ENCODE measurements around the gene GDF7. TPM values are rescaled to one million over a fixed set of nuclear protein-coding genes. Genes with fewer than 3 reads are reported as not detected.

The GDF7 gene
- total RNA-seq, 3 donors from 2014 or later (not counting 1 experiment from before 2014, with no cell fraction given) = 0.02 to 0.10 (median 0.05) TPM

- WGBS (ENCODE audit: insufficient coverage) = 98% methylated on average over 7 of the region's 10 CpGs
- Histone ChIP-seq H3K27ac (ENCODE audit: low read length) (no peak overlapping the region), H3K36me3 (ENCODE audit: control insufficient read depth, insufficient read depth, low read length) (peaks cover 5% of the 10 kb centered on the region), H3K27me3 (ENCODE audit: control insufficient read depth, insufficient read depth, low read length) (no peaks in the 10 kb centered on the region), H3K4me3 (ENCODE audit: low read length) (no peak overlapping the region), H3K9me3 (ENCODE audit: control insufficient read depth, insufficient read depth, low read length) (no peaks in the 10 kb centered on the region), H3K4me1 (ENCODE audit: control insufficient read depth, insufficient read depth, low read length) (peaks cover 13% of the 10 kb centered on the region)
- no peak for DNase-seq
- intact Hi-C loops (cut with micrococcal nuclease) = no loop called here
- TF ChIP-seq CTCF (IDR thresholded peaks at IDR 0.05) = no peak
- no peak for ATAC-seq
- Mint-ChIP-seq H3K27ac (no peak overlapping the region), H3K27me3 (ENCODE audit: low read depth in 2 of 2) (no peaks in the 10 kb centered on the region), H3K36me3 (no peaks in the 10 kb centered on the region), H3K4me1 (peaks cover 0 to 14% of the 10 kb centered on the region in 2 donors), H3K4me3 (no peak overlapping the region), H3K9me3 (no peaks in the 10 kb centered on the region)
Measured at GRCh38 chr2:20680744-20681375, 13.9 kb downstream of the GDF7 start.

- peaks cover 5% of the 10 kb centered on the region for H3K36me3 Mint-ChIP-seq
- WGBS (ENCODE audit: insufficient coverage) = 87% methylated on average over 7 of the region's 7 CpGs
- Histone ChIP-seq H3K4me1 (ENCODE audit: control insufficient read depth, insufficient read depth, low read length) (peaks cover 5% of the 10 kb centered on the region), H3K36me3 (ENCODE audit: control insufficient read depth, insufficient read depth, low read length) (peaks cover 12% of the 10 kb centered on the region), H3K9me3 (ENCODE audit: control insufficient read depth, insufficient read depth, low read length) (no peaks in the 10 kb centered on the region), H3K27me3 (ENCODE audit: control insufficient read depth, insufficient read depth, low read length) (no peaks in the 10 kb centered on the region), H3K27ac (ENCODE audit: low read length) (no peak overlapping the region), H3K4me3 (ENCODE audit: low read length) (no peak overlapping the region)
- no peak for TF ChIP-seq CTCF (IDR thresholded peaks at IDR 0.05)
- no peak overlapping the region for H3K27ac Mint-ChIP-seq
- no peaks in the 10 kb centered on the region for H3K9me3 Mint-ChIP-seq
- intact Hi-C loops (cut with micrococcal nuclease) = no loop called here
- no peak overlapping the region for H3K4me3 Mint-ChIP-seq
- no peaks in the 10 kb centered on the region for H3K27me3 Mint-ChIP-seq (ENCODE audit: low read depth in 2 of 2)
- H3K4me1 Mint-ChIP-seq = peaks cover 0 to 14% of the 10 kb centered on the region in 2 donors
- no peak for ATAC-seq
- DNase-seq = no peak
Measured at GRCh38 chr2:20682167-20682920, 15.4 kb downstream of the GDF7 start.

- Mint-ChIP-seq H3K4me3 (no peak overlapping the region), H3K27me3 (ENCODE audit: low read depth in 2 of 2) (no peaks in the 10 kb centered on the region), H3K36me3 (peaks cover 11% of the 10 kb centered on the region), H3K27ac (no peak overlapping the region), H3K4me1 (peaks cover 7 to 14% of the 10 kb centered on the region in 2 donors), H3K9me3 (no peaks in the 10 kb centered on the region)
- Histone ChIP-seq H3K4me3 (ENCODE audit: low read length) (no peak overlapping the region), H3K9me3 (ENCODE audit: control insufficient read depth, insufficient read depth, low read length) (no peaks in the 10 kb centered on the region), H3K27ac (ENCODE audit: low read length) (no peak overlapping the region), H3K4me1 (ENCODE audit: control insufficient read depth, insufficient read depth, low read length) (no peaks in the 10 kb centered on the region), H3K36me3 (ENCODE audit: control insufficient read depth, insufficient read depth, low read length) (peaks cover 12% of the 10 kb centered on the region), H3K27me3 (ENCODE audit: control insufficient read depth, insufficient read depth, low read length) (no peaks in the 10 kb centered on the region)
- DNase-seq (no peak), ATAC-seq (no peak)
- intact Hi-C loops (cut with micrococcal nuclease) = no loop called here
- TF ChIP-seq CTCF (IDR thresholded peaks at IDR 0.05) = no peak
- WGBS (ENCODE audit: insufficient coverage) = 78% methylated on average over 6 of the region's 6 CpGs
Measured at GRCh38 chr2:20684581-20685063, 17.7 kb downstream of the GDF7 start.

Measured in natural killer cell (primary cell).